Renal pelvis (tissue), 4 donors: ENCODE results near the gene RSPH9. TPM values are rescaled to one million over a fixed set of nuclear protein-coding genes. Genes with fewer than 3 reads are reported as not detected.
A peak's percentile ranks its signal among the peaks of the same experiment; 100 is the strongest.
"Not testable (repeated sequence)": the region's sequence is repeated elsewhere in the genome, so short reads cannot be mapped to it uniquely, and the experiment has no call there.

Experiments used
- DNase-seq: peaks from one replicate; pipeline ENCODE4 v3.0.0-alpha.2; 2013
- polyA plus RNA-seq, 3 donors: library from polyadenylated mRNA; unstranded; fragments of 120-200 nt; gene quantifications; one replicate each; pipeline ENCODE4 v1.2.1, GENCODE V29; 2013; ENCODE audit not compliant: insufficient read length in 3 of 3

The RSPH9 gene
- polyA plus RNA-seq, 3 donors, result 1.6 to 1.9 (median 1.8) TPM

DNA sequence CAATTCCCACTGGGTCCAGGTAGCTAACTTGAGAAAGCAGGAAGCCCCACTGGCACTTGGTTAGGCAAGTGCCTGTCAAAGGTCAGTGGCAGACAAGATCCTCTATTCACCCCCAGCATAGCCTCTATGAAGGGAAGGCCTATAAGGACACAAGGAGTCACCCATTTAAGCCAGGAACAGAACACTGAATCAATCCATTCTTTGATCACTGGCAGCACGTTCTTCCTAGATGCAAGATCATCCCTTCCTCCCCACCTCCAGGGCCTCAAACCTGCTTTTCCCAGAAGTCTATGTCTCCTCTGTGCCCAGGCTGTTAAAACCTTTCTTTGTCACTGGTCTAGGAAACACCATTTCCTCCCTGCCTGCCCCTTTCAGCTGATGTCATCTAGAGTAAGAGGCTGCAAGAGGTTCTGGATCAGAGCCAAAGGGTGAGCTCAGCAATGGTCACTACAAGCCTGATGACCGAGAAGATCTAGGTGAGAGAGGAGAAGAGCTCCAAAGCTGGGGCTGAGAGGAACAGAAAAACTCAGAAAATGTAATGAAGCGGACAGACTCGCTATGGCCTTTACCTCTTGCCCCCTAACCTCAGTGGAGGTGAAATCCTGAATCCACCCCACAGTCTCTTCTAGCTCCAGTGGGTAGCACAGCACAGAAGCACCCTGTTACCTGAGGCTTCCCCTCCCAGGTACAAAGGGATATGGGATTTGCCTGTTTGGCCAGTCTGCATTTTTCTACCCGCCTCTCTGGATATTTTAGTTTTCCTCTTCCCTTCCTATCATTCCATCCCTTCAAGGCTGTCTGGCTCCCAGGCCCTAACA, 17.6 kb upstream of the RSPH9 start:
- peak; percentile 42 for DNase-seq

- peak; percentile 61 for DNase-seq
Observed at GRCh38 chr6:43628393-43629103, 16.3 kb upstream of the RSPH9 start.

DNA sequence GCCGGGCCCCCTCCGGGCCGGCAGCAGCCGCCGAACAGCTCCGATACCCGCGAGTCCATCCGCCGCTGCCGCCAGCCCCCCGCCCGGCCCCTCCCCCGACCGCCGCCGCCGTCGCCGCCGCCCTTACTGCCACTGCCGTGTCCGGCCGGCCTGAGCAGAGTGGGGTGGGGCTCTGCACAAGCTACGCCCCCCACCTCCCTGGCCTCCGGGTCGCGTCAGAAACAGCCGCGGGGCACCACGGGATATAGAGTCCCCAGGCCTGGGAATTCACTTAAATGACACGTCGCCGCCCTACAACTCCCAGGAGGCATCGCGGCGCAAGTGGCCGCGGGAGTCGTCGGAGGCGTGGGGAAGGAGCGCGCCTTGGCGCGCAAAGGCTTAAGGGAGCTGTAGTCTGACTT, 15.7 kb upstream of the RSPH9 start, which contains the start of gene GTPBP2:
GTPBP2 (minus strand) TSS at position 161 of the 401 bp plus-strand sequence; CDS start at position 59, 102 bp downstream.
- peak; percentile 99 for DNase-seq

- DNase-seq, result peak; percentile 97
Observed at GRCh38 chr6:43629505-43630300, 15.1 kb upstream of the RSPH9 start.

- DNase-seq, result no peak
Observed at GRCh38 chr6:43630980-43631619, 13.7 kb upstream of the RSPH9 start.

- not testable (repeated sequence) for DNase-seq
Observed at GRCh38 chr6:43633002-43633401, 11.8 kb upstream of the RSPH9 start.

GRCh38 chr6:43634702-43635303, 10.0 kb upstream of the RSPH9 start:
- DNase-seq, result no peak

GRCh38 chr6:43635387-43636307, 9.2 kb upstream of the RSPH9 start, which contains the start of gene MAD2L1BP:
TSS of gene MAD2L1BP (plus strand) at chr6:43635840. CDS start at chr6:43635876, 36 bp downstream.
- peak; percentile 84 for DNase-seq

GRCh38 chr6:43636308-43636659, 8.6 kb upstream of the RSPH9 start:
- no peak for DNase-seq

DNA sequence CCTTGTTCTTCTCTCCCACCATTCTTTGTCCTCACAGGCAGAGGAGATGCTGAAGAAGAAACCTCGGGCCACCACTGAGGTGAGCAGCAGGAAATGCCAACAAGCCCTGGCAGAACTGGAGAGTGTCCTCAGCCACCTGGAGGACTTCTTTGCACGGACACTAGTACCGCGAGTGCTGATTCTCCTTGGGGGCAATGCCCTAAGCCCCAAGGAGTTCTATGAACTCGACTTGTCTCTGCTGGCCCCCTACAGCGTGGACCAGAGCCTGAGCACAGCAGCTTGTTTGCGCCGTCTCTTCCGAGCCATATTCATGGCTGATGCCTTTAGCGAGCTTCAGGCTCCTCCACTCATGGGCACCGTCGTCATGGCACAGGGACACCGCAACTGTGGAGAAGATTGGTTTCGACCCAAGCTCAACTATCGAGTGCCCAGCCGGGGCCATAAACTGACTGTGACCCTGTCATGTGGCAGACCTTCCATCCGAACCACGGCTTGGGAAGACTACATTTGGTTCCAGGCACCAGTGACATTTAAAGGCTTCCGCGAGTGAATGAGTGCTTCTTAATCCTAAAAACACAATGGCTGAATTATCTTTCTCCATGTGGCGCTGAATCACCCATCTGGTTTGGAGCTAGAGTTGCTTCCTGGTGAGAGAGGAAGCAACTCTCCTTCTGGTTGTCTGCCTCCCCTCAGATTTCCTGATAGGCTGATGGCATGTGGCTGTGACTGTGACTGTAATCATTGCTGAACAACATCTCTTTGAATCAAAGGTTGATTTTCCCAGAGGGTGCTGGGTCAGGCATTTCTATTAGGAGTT, 4.6 kb upstream of the RSPH9 start:
- no peak for DNase-seq

GRCh38 chr6:43645613-43645964, 753 bp downstream of the RSPH9 start:
- no peak for DNase-seq

DNA sequence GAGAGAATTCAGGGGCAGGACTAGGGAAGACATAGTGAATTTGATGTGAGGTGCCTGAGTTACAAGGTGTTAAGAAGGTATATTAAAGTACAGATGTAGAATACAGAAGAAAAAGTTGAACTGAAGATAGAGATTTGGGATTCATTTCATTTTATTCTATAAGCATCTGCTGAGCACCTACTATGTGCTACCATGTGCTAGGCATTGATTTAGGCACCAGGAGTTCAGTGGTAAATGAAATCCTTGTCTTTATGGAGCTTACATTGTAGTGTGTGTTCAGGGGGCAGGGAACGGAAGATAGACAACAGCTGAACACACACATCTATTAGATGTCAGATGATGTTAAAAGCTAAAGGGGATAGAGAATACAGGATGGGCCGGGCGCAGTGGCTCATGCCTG, 2.8 kb downstream of the RSPH9 start:
- no peak for DNase-seq

- no peak for DNase-seq
Observed at GRCh38 chr6:43648248-43648647, 3.4 kb downstream of the RSPH9 start.

DNA sequence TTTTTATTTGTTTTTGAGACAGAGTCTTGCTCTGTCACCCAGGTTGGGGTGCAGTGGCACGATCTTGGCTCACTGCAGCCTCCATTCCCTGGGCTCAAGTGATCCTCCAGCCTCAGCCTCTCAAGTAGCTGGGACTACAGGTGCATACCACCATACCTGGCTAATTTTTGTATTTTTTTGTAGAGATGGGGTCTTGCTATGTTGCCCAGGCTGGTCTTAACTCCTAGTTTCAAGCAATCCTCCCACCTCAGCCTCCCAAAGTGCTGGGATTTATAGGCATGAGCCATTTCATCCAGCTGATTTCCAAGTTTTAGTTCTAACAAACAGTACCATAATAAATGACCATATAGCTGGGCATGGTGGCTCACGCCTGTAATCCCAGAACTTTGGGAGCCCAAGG, 8.0 kb downstream of the RSPH9 start:
- not testable (repeated sequence) for DNase-seq

DNA sequence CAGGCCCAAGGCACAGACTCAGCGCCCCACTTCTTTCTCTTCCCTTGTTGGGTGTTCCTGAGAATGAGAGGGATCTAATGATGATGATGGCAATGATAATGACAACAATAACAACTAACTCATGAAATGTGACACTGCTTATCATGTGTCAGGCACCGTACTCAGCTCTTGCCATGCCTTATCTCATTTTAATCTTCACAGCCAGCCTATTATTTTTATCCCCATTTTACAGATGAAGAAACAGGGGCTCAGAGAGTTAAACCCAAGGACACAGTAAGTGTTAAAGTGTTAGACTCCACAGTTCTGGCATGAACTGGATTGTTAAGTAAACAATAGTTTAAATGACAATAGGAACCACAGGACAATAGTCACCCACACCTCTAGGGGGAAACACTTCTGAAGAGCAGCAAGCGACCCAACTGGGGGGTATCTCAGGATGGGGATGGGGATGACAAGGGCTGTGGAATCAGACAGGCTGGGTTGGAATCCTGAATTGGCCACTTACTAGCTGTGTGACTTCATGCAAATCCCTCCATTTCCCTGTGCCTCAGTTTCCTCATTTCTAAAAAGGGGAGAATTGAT, 12.5 kb downstream of the RSPH9 start:
- DNase-seq, result no peak

DNA sequence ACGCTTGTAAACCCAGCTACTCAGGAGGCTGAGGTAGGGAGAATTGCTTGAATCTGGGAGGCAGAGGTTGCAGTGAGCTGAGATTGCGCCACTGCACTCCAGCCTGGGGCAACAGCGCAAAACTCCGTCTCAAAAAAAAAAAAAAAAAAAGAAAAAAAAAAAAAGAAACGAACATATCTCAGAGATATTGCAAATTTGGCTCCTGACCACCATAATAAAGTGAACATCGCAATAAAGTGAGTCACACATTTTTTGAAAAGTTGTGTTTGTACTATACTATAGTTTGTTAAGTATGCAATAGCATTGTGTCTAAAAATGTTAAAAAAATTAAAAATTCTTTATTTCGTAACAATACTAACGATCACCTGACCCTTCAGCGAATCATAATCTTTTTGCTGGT, 13.3 kb downstream of the RSPH9 start:
- DNase-seq, result no peak

DNA sequence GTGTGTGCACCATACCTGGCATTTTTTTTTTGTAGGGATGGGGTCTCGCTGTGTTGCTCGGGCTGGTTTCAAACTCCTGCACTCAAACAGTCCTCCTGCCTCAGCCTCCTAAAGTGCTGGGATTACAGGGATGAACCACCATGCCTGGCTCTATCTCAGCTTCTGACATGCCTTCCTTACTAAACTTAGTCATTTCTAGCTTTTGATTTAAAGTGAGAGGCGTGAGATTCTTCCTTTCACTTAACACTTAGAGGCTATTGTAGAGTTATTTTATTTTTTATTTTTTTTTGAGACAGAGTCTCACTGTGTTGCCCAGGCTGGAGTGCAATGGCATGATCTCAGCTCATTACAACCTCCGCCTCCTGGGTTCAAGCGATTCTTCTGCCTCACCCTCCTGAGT, 18.1 kb downstream of the RSPH9 start:
- not testable (repeated sequence) for DNase-seq

DNA sequence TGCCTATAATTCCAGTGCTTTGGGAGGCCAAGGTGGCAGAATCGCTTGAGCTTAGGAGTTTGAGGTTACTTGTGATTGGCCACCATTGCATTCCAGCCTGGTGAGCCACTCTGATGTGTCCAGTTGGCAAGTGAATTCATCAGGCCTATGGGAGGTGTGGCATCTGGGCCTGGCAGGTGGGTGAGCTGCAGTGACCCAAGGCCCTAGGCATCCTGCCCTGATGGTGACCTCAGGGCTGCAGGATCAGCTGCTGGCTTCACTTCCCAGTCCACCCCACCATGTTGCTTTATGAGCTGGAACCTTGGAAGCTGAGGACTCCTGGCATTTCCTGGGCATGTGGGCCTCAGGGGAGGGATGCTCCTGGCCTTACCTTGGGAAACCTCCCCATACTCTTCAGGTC, 20.5 kb downstream of the RSPH9 start:
- DNase-seq, result no peak
